OCI-LY3 (cell line): ENCODE data around the gene TOP3A.

Source experiments
- CTCF ChIP-seq: fragments of 200-600, 300-600 bp; sonication (generic); IDR thresholded peaks from 2 replicates; pipeline ENCODE4 v1.5.1; 2014; ENCODE audit warnings: antibody characterized with exemption, low read length, low read depth
- EZH2phosphoT487 ChIP-seq: fragments of 200-600 bp; shearing (Covaris generic); IDR thresholded peaks from 2 replicates; pipeline ENCODE4 v1.6.1; 2018; ENCODE audit warnings: antibody characterized with exemption, mixed run types, low read depth

- TF ChIP-seq CTCF, result no peak
- no peak for TF ChIP-seq EZH2phosphoT487
These were observed 46.7 kb downstream of the TOP3A start for GRCh38 chr17:18267927-18268711.
